ENCODE measurements around the gene ANXA1.

DNA sequence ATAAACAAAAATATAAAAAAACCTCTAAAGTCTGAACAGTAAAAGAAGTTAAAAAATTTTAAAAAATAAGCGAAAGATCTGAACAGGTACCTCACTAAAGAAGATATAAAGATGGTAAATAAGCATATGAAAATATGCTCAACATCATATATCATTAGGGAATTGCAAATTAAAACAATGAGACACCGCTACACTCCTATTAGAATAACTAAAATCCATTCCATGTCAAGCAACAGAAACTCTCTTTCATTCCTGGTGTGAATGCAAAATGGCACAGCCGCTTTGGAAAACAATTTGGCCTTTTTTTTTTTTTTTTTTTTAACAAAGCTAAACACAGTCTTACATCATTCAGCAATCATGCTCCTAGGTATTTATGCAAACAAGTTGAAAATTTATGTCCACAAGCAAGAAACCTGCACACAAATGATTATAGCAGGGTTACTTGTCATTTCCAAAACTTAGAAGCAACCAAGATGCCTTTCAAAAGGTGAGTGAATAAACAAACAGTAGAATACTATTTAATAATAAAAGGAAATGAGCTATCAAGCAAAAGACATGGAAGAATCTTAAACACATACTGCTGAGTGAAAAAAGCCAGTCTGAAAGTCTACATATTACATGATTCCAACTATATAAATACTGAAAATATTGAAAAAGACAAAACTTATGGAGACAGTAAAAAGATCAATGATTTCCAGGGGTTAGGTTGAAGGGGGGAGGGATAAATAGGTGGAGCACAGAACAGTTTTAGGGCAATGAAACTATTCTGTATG lies 22.1 kb downstream of the ANXA1 start:
- TF ChIP-seq EZH2 (IDR thresholded peaks at IDR 0.05; ENCODE audit: insufficient read depth, poor library complexity, severe bottlenecking) (no peak), EZH2phosphoT487 (IDR thresholded peaks at IDR 0.05; ENCODE audit: insufficient read depth, low read depth) (no peak)
